ENCODE results near the gene COL18A1. TPM values are rescaled to one million over a fixed set of nuclear protein-coding genes. Genes with fewer than 3 reads are reported as not detected.

COL18A1 gene
- total RNA-seq, 1 experiment from 2014 or later, result 676 TPM

DNA sequence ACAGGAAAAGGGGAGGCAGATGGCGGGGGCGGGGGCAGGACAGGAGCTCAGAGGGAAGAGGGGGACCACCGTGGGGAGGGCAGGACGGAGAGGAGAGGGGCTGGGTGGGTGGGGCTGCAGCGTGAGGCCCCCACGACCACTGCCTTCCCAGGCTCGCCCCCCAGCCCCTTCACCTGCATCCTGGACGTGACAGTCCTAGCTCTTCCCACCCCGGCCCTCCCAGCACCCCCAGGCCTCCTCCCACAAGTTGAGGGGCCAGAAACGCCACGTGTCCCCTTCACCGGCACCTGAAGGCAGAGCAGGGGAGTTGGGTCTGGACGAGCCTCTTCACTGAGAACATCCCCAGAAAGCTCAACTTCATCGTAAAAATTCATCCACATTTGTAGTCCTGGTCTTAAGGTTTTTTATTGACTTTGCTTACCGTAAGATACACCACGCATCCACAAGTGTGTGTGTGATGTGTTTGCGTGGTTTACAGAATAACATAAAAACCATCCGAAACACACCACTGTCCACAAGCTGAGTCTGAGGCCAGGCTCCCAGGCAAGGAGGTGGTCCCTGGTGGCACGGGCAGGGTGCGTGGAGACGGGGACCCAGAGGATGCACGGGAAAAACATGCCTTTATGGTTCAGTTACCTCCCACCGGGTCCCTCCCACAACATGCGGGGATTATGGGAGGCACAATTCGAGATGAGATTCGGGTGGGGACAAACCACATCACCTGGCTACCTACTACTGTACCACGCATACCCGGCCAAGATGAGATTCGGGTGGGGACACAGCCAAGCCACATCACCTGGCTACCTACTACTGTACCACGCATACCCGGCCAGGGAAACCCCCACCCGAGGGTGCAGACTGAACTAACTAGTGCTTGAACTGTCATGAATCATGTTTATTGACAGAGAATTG, 13.9 kb upstream of the COL18A1 start:
- no peaks in the 10 kb centered on the region for H3K9me3 ChIP-seq (ENCODE audit: control insufficient read depth, insufficient read depth, low read depth, low read length)
- intact Hi-C loops (cut with micrococcal nuclease; ENCODE audit: unreplicated experiment), result no loop called here
- no TSS peak for BruUV-seq (replicated peaks)
- H3K36me3 ChIP-seq (ENCODE audit: control insufficient read depth, insufficient read depth, low read length), result no peaks in the 10 kb centered on the region
- peaks cover 6% of the 10 kb centered on the region; the same call in 1 of the 2 replicates for H3K4me1 ChIP-seq (ENCODE audit: control insufficient read depth, insufficient read depth, low read length)
- ChIA-PET CTCF (no interaction called here), POLR2A (no interaction called here)
- H3K27ac ChIP-seq (ENCODE audit: low read length), result no peak overlapping the region
- in situ Hi-C loops (cut with HindIII; ENCODE audit: low pct_unique_long_range_greater_than_20kb, low sequenced_read_pairs), result no loop called here
- H3K4me3 ChIP-seq (ENCODE audit: low read depth in 2 of 2, low read length in 2 of 2), result no peak overlapping the region
- DNase-seq (ENCODE audit: low read depth, low spot score) (no peak), ATAC-seq (no peak)
- H3K27me3 ChIP-seq (ENCODE audit: control insufficient read depth, insufficient read depth, low read length), result no peaks in the 10 kb centered on the region
- TF ChIP-seq, protein P1, sequence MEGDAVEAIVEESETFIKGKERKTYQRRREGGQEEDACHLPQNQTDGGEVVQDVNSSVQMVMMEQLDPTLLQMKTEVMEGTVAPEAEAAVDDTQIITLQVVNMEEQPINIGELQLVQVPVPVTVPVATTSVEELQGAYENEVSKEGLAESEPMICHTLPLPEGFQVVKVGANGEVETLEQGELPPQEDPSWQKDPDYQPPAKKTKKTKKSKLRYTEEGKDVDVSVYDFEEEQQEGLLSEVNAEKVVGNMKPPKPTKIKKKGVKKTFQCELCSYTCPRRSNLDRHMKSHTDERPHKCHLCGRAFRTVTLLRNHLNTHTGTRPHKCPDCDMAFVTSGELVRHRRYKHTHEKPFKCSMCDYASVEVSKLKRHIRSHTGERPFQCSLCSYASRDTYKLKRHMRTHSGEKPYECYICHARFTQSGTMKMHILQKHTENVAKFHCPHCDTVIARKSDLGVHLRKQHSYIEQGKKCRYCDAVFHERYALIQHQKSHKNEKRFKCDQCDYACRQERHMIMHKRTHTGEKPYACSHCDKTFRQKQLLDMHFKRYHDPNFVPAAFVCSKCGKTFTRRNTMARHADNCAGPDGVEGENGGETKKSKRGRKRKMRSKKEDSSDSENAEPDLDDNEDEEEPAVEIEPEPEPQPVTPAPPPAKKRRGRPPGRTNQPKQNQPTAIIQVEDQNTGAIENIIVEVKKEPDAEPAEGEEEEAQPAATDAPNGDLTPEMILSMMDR (IDR thresholded peaks at IDR 0.05), result no peak
- TF ChIP-seq POLR2AphosphoS5 (IDR thresholded peaks at IDR 0.05; ENCODE audit: low read depth, low read length) (no peak), TCF7L2 (IDR thresholded peaks at IDR 0.05; ENCODE audit: low read depth, low read length) (no peak), SIN3A (IDR thresholded peaks at IDR 0.05; ENCODE audit: borderline replicate concordance, insufficient read depth, low read depth, low read length) (no peak)
- TF ChIP-seq, protein P2, sequence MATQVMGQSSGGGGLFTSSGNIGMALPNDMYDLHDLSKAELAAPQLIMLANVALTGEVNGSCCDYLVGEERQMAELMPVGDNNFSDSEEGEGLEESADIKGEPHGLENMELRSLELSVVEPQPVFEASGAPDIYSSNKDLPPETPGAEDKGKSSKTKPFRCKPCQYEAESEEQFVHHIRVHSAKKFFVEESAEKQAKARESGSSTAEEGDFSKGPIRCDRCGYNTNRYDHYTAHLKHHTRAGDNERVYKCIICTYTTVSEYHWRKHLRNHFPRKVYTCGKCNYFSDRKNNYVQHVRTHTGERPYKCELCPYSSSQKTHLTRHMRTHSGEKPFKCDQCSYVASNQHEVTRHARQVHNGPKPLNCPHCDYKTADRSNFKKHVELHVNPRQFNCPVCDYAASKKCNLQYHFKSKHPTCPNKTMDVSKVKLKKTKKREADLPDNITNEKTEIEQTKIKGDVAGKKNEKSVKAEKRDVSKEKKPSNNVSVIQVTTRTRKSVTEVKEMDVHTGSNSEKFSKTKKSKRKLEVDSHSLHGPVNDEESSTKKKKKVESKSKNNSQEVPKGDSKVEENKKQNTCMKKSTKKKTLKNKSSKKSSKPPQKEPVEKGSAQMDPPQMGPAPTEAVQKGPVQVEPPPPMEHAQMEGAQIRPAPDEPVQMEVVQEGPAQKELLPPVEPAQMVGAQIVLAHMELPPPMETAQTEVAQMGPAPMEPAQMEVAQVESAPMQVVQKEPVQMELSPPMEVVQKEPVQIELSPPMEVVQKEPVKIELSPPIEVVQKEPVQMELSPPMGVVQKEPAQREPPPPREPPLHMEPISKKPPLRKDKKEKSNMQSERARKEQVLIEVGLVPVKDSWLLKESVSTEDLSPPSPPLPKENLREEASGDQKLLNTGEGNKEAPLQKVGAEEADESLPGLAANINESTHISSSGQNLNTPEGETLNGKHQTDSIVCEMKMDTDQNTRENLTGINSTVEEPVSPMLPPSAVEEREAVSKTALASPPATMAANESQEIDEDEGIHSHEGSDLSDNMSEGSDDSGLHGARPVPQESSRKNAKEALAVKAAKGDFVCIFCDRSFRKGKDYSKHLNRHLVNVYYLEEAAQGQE (IDR thresholded peaks at IDR 0.05; ENCODE audit: insufficient read depth in 1 of 2, low read depth in 2 of 2, low read length in 1 of 2), result no peak

DNA sequence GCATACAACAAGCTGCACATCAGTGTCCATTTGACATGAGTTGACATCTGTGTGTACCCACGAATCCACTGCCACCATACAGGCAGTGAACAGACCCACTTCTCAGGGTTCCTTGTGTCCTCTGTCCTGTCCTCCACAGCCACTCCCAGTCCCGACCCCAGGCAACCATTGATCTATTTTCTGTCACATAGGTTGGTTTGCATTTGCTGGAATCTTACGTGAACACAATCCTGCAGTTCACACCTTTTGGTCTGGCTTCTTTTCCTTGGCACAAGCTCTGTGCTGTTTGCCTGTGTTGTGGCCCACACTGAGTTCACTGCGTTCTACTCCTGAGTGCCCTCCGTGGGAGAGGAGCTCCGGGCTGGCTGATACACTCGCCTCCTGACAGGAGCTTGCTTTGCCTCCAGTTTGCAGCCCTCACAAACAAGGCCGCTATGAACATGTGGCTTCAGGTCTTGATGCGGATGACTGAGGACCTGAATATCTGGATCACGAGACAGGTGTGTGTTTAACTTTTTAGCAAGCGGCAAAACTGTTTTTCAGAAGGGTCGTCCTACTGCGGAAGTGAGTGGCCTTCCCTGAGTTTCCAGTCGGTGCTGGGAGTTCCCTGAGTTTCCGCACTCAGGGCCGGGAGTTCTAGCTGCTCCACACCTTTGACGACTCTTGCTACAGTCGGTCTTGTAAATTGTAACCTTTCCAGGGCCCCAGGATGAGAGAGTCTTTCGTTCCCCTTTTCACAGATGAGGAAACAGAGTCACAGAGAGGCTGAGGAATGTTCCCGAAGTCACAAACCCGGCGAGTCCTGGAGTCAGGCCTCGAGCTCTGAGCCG, 13.0 kb upstream of the COL18A1 start:
- no peak overlapping the region; the same call in 1 of the 2 replicates for H3K27ac ChIP-seq (ENCODE audit: low read length)
- no peak overlapping the region for H3K4me3 ChIP-seq (ENCODE audit: low read depth in 2 of 2, low read length in 2 of 2)
- no TSS peak for BruUV-seq (replicated peaks)
- ChIA-PET CTCF (no interaction called here), POLR2A (no interaction called here)
- TF ChIP-seq, protein P2 (IDR thresholded peaks at IDR 0.05; ENCODE audit: insufficient read depth in 1 of 2, low read depth in 2 of 2, low read length in 1 of 2), result no peak
- TF ChIP-seq POLR2AphosphoS5 (IDR thresholded peaks at IDR 0.05; ENCODE audit: low read depth, low read length) (no peak), TCF7L2 (IDR thresholded peaks at IDR 0.05; ENCODE audit: low read depth, low read length) (no peak), SIN3A (IDR thresholded peaks at IDR 0.05; ENCODE audit: borderline replicate concordance, insufficient read depth, low read depth, low read length) (no peak)
- TF ChIP-seq, protein P1 (IDR thresholded peaks at IDR 0.05), result no peak
- H3K36me3 ChIP-seq (ENCODE audit: control insufficient read depth, insufficient read depth, low read length), result no peaks in the 10 kb centered on the region
- no peaks in the 10 kb centered on the region for H3K27me3 ChIP-seq (ENCODE audit: control insufficient read depth, insufficient read depth, low read length)
- DNase-seq (ENCODE audit: low read depth, low spot score), result no peak
- intact Hi-C loops (cut with micrococcal nuclease; ENCODE audit: unreplicated experiment) (no loop called here), in situ Hi-C loops (cut with HindIII; ENCODE audit: low pct_unique_long_range_greater_than_20kb, low sequenced_read_pairs) (no loop called here)
- H3K4me1 ChIP-seq (ENCODE audit: control insufficient read depth, insufficient read depth, low read length), result peaks cover under 1% of the 10 kb centered on the region; the same call in 1 of the 2 replicates
- H3K9me3 ChIP-seq (ENCODE audit: control insufficient read depth, insufficient read depth, low read depth, low read length), result no peaks in the 10 kb centered on the region
- ATAC-seq, result no peak

All from Panc1 (cell line).